Natural killer cell (primary cell): ENCODE results near the gene FLACC1. TPM values are rescaled to one million over a fixed set of nuclear protein-coding genes. Genes with fewer than 3 reads are reported as not detected.

Experiments used
- ATAC-seq, 3 donors: fragments of 150-1000 bp in 2 of 3; fragments of 200-7000 bp in 1 of 3; cut with Tn5 transposase; 1 replicate in 1 of 3; 2 replicates in 2 of 3; pipeline ENCODE4 v1.10.0; 2021; ENCODE audit warnings: mild to moderate bottlenecking in 2 of 3, moderate library complexity in 2 of 3
- DNase-seq, 2 donors: peaks; one replicate each; pipeline versions ENCODE4 v3.0.0 to v3.0.0-alpha.2; 2013 to 2021; ENCODE audit warnings: mixed read lengths in 1 of 2
- H3K27ac ChIP-seq: one replicate; pipeline ENCODE4 v1.5.1; 2013; ENCODE audit warnings: mild to moderate bottlenecking, low read length
- H3K27me3 ChIP-seq: one replicate; pipeline ENCODE4 v1.6.1; 2013; ENCODE audit warnings: low read length; ENCODE audit not compliant: control insufficient read depth, insufficient read depth
- H3K36me3 ChIP-seq: one replicate; pipeline ENCODE4 v1.6.1; 2013; ENCODE audit warnings: low read length; ENCODE audit not compliant: control insufficient read depth, insufficient read depth
- H3K4me1 ChIP-seq: one replicate; pipeline ENCODE4 v1.6.1; 2013; ENCODE audit warnings: low read length; ENCODE audit not compliant: control insufficient read depth, insufficient read depth
- H3K4me3 ChIP-seq: one replicate; pipeline ENCODE4 v1.5.1; 2013; ENCODE audit warnings: low read length
- H3K9me3 ChIP-seq: one replicate; pipeline ENCODE4 v1.6.1; 2013; ENCODE audit warnings: low read length; ENCODE audit not compliant: control insufficient read depth, insufficient read depth
- H3K27ac Mint-ChIP-seq, 2 donors: one replicate each; pipeline ENCODE4 v1.8.0; 2022; ENCODE audit warnings: mild to moderate bottlenecking in 2 of 2, mixed read lengths in 2 of 2, moderate library complexity in 1 of 2
- H3K27me3 Mint-ChIP-seq, 2 donors: one replicate each; pipeline ENCODE4 v1.8.0; 2022; ENCODE audit warnings: low read depth in 2 of 2, mixed read lengths in 2 of 2
- H3K36me3 Mint-ChIP-seq: one replicate; pipeline ENCODE4 v1.8.0; 2022; ENCODE audit warnings: mixed read lengths
- H3K4me1 Mint-ChIP-seq, 2 donors: one replicate each; pipeline ENCODE4 v1.8.0; 2022; ENCODE audit warnings: mixed read lengths in 2 of 2
- H3K4me3 Mint-ChIP-seq: one replicate; pipeline ENCODE4 v1.8.0; 2022; ENCODE audit warnings: mild to moderate bottlenecking, moderate library complexity, mixed read lengths
- H3K9me3 Mint-ChIP-seq, 2 donors: one replicate each; pipeline ENCODE4 v1.8.0; 2022; ENCODE audit warnings: mixed read lengths in 2 of 2
- CTCF ChIP-seq: fragments of 200-600 bp; IDR thresholded peaks from one replicate; pipeline ENCODE4 v1.8.0; 2022; ENCODE audit warnings: antibody characterized with exemption
- WGBS: methylation state at CpG from one replicate; pipeline ENCODE4 v1.1.7; 2013; ENCODE audit warnings: missing lambda C conversion rate; ENCODE audit not compliant: insufficient coverage; 5-methylcytosine and 5-hydroxymethylcytosine counted together
- intact Hi-C: fragments of 100-400 bp; cut with micrococcal nuclease; formaldehyde crosslinking; loops from one replicate; pipeline ENCODE4 v1.14.2; 2022
- total RNA-seq, 4 donors: library from RNA; stranded (reverse); fragments of 120-200 nt in 1 of 4; gene quantifications; one replicate each; pipeline versions ENCODE4 v1.2.3 to v1.2.4, GENCODE V29; 2013 to 2022

Gene FLACC1
- total RNA-seq, 3 donors from 2014 or later (not counting 1 experiment from before 2014, with no cell fraction given): 5.2 to 7.0 (median 6.8) TPM

GRCh38 chr2:201383136-201383535 is 26.0 kb upstream of the FLACC1 start:
- no peaks in the 10 kb centered on the region for H3K4me1 ChIP-seq
- no peak overlapping the region for H3K4me3 ChIP-seq
- H3K9me3 Mint-ChIP-seq: no peaks in the 10 kb centered on the region
- ATAC-seq: no peak
- no peaks in the 10 kb centered on the region for H3K9me3 ChIP-seq
- no peak overlapping the region for H3K4me3 Mint-ChIP-seq
- no peak for DNase-seq
- no peaks in the 10 kb centered on the region for H3K27me3 Mint-ChIP-seq
- no peak overlapping the region for H3K27ac ChIP-seq
- no peaks in the 10 kb centered on the region for H3K27me3 ChIP-seq
- WGBS: 100% methylated on average over 1 of the region's 1 CpG
- H3K36me3 Mint-ChIP-seq: peaks cover 19% of the 10 kb centered on the region
- peaks cover 59% of the 10 kb centered on the region for H3K36me3 ChIP-seq
- H3K4me1 Mint-ChIP-seq: no peaks in the 10 kb centered on the region
- H3K27ac Mint-ChIP-seq: no peak overlapping the region
- TF ChIP-seq CTCF: no peak
- intact Hi-C loops: no loop called here

GRCh38 chr2:201378496-201379397 is 21.6 kb upstream of the FLACC1 start:
- Histone ChIP-seq H3K36me3 (peaks cover 34% of the 10 kb centered on the region), H3K27ac (no peak overlapping the region), H3K4me1 (no peaks in the 10 kb centered on the region), H3K9me3 (no peaks in the 10 kb centered on the region), H3K27me3 (no peaks in the 10 kb centered on the region), H3K4me3 (no peak overlapping the region)
- H3K9me3 Mint-ChIP-seq: no peaks in the 10 kb centered on the region
- no peak for TF ChIP-seq CTCF
- H3K27me3 Mint-ChIP-seq: no peaks in the 10 kb centered on the region
- no peaks in the 10 kb centered on the region for H3K4me1 Mint-ChIP-seq
- no peak overlapping the region for H3K27ac Mint-ChIP-seq
- 98% methylated on average over 3 of the region's 5 CpGs for WGBS
- intact Hi-C loops: no loop called here
- peaks cover 6% of the 10 kb centered on the region for H3K36me3 Mint-ChIP-seq
- ATAC-seq: no peak
- H3K4me3 Mint-ChIP-seq: no peak overlapping the region
- no peak for DNase-seq

GRCh38 chr2:201377218-201377617 is 20.1 kb upstream of the FLACC1 start:
- 100% methylated on average over 3 of the region's 3 CpGs for WGBS
- DNase-seq (no peak), ATAC-seq (no peak)
- Mint-ChIP-seq H3K9me3 (no peaks in the 10 kb centered on the region), H3K27me3 (no peaks in the 10 kb centered on the region), H3K27ac (no peak overlapping the region), H3K4me1 (no peaks in the 10 kb centered on the region), H3K36me3 (no peaks in the 10 kb centered on the region), H3K4me3 (no peak overlapping the region)
- intact Hi-C loops: no loop called here
- Histone ChIP-seq H3K36me3 (peaks cover 24% of the 10 kb centered on the region), H3K4me3 (no peak overlapping the region), H3K27ac (no peak overlapping the region), H3K9me3 (no peaks in the 10 kb centered on the region), H3K27me3 (no peaks in the 10 kb centered on the region), H3K4me1 (no peaks in the 10 kb centered on the region)
- no peak for TF ChIP-seq CTCF

- intact Hi-C loops: no loop called here
These were observed 12.6 kb upstream of the FLACC1 start for GRCh38 chr2:201369775-201370174.

More at GRCh38 chr2:201369775-201370174, 12.6 kb upstream of the FLACC1 start:
- H3K36me3 ChIP-seq: no peaks in the 10 kb centered on the region
- no peaks in the 10 kb centered on the region for H3K4me1 Mint-ChIP-seq
- no peak for ATAC-seq
- DNase-seq: no peak
- no peak overlapping the region for H3K27ac ChIP-seq
- H3K36me3 Mint-ChIP-seq: peaks cover 8% of the 10 kb centered on the region
- H3K4me1 ChIP-seq: no peaks in the 10 kb centered on the region
- no peaks in the 10 kb centered on the region for H3K27me3 ChIP-seq
- H3K4me3 ChIP-seq: no peak overlapping the region
- H3K27ac Mint-ChIP-seq: no peak overlapping the region
- no peaks in the 10 kb centered on the region for H3K27me3 Mint-ChIP-seq
- WGBS: 94% methylated on average over 11 of the region's 11 CpGs
- TF ChIP-seq CTCF: no peak
- H3K9me3 Mint-ChIP-seq: no peaks in the 10 kb centered on the region
- H3K4me3 Mint-ChIP-seq: no peak overlapping the region
- H3K9me3 ChIP-seq: peaks cover 5% of the 10 kb centered on the region
